ENCODE measurements around the gene CHD2.

DNA sequence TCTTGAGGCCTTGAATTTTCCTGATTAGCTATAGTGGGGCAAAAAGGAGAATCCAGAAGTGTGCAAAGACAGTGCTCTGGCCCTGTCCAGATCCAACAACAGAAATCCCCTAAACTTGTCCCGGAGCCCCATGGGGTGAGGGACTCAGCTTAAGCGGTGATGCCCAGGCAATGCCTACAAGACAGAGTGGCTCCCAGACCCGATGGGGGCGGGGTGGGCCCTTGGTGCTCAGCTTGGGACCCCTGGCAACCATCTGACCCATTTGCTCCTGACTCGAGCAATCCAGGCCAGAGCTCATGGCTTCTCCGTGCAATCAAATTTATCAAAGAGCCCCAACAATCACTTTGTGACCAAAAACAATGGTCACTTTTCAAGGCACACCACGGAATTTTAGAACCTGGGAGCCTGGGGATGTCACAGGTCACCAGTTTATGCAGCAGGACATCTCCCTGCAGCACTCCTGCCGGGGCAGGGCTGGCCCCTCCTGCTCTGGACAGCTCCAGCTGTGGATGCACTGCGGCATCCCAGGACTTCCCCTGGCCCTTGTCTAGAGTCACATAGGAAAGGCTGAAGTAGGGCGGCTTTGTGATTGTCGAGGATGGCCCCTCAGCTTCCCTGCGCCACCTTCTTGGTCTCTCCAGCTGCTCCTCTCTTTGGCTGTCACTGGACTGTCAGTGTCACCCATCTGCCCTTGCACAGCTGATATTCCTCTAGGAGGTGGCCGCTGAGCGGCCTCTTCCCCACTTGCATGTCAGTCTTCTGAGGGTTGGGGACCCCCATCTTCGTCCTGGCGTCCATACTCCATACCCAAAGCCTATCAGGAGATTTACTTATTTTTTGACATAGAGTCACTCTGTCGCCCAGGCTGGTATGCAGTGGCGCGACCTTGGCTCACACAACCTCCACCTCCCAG lies 160.5 kb downstream of the CHD2 start:
- TF ChIP-seq EZH2 (IDR thresholded peaks at IDR 0.05; ENCODE audit: insufficient read depth, poor library complexity, severe bottlenecking) (no peak), EZH2phosphoT487 (IDR thresholded peaks at IDR 0.05; ENCODE audit: insufficient read depth, low read depth) (no peak)

All from GM23248 (cell line).